ENCODE measurements around the gene GKAP1. TPM values are rescaled to one million over a fixed set of nuclear protein-coding genes. Genes with fewer than 3 reads are reported as not detected.

The GKAP1 gene
- polyA plus RNA-seq, 1 donor (not counting 4 experiments of a cell fraction or from before 2014, with no cell fraction given) = 0.62 TPM

DNA sequence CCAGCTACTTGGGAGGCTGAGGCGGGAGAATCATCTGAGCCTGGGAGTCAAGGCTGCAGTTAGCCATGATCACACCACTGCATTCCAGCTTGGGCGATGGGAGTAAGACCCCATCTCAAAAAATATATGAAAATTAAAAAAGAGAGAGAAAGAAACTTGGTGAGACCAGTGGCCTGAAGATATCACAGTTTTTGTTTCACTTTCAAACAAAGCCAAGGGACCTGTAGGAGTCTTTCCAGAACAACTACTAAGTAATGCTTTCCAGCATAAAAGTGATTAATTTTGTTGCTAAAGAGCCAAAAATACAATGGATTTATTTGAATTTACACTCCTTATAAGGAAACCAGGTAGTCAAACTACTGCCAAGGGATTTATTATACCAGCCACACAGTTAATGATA, 23.5 kb downstream of the GKAP1 start:
- Histone ChIP-seq H3K4me2 (ENCODE audit: control insufficient read depth, extremely low read depth, insufficient read depth, low read depth, low read length) (no peak overlapping the region), H3K9me1 (ENCODE audit: control insufficient read depth, extremely low read depth, insufficient read depth, low read length) (no peaks in the 10 kb centered on the region), H3K4me1 (ENCODE audit: control insufficient read depth, extremely low read depth, insufficient read depth, low read length) (no peaks in the 10 kb centered on the region), H3K9me3 (ENCODE audit: control insufficient read depth, low read depth, low read length) (no peaks in the 10 kb centered on the region), H3K27me3 (ENCODE audit: control insufficient read depth, extremely low read depth, insufficient read depth, low read length) (no peaks in the 10 kb centered on the region), H3K79me2 (ENCODE audit: control insufficient read depth, insufficient read depth, low read length) (no peaks in the 10 kb centered on the region), H3K4me3 (ENCODE audit: control insufficient read depth in 2 of 3, extremely low read depth in 1 of 3, insufficient read depth in 2 of 3, low read depth in 1 of 3, low read length in 3 of 3) (no peak overlapping the region), H2AFZ (ENCODE audit: control insufficient read depth, low read length) (no peak overlapping the region), H3K9ac (ENCODE audit: control insufficient read depth, extremely low read depth, insufficient read depth, low read length) (no peak overlapping the region), H3K27ac (ENCODE audit: control insufficient read depth, insufficient read depth, low read length) (no peak overlapping the region), H3K36me3 (ENCODE audit: control insufficient read depth in 2 of 2, extremely low read depth in 1 of 2, insufficient read depth in 2 of 2, low read length in 2 of 2) (no peaks in the 10 kb centered on the region), H4K20me1 (ENCODE audit: control insufficient read depth, extremely low read depth, insufficient read depth, low read length) (no peaks in the 10 kb centered on the region)
- dilution Hi-C loops (cut with MboI; ENCODE audit: extremely low pct_ligation_motif_present, low sequenced_read_pairs) = no loop called here
- TF ChIP-seq, protein P1, sequence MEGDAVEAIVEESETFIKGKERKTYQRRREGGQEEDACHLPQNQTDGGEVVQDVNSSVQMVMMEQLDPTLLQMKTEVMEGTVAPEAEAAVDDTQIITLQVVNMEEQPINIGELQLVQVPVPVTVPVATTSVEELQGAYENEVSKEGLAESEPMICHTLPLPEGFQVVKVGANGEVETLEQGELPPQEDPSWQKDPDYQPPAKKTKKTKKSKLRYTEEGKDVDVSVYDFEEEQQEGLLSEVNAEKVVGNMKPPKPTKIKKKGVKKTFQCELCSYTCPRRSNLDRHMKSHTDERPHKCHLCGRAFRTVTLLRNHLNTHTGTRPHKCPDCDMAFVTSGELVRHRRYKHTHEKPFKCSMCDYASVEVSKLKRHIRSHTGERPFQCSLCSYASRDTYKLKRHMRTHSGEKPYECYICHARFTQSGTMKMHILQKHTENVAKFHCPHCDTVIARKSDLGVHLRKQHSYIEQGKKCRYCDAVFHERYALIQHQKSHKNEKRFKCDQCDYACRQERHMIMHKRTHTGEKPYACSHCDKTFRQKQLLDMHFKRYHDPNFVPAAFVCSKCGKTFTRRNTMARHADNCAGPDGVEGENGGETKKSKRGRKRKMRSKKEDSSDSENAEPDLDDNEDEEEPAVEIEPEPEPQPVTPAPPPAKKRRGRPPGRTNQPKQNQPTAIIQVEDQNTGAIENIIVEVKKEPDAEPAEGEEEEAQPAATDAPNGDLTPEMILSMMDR (optimal IDR thresholded peaks at IDR 0.05 in 1 of 3, IDR thresholded peaks at IDR 0.05 in 1 of 3, conservative IDR thresholded peaks at IDR 0.05 in 1 of 3; ENCODE audit: extremely low read depth in 1 of 3, insufficient read depth in 2 of 3, low read length in 3 of 3) = no peak
- TF ChIP-seq EZH2 (IDR thresholded peaks at IDR 0.05; ENCODE audit: low read length) = no peak
- DNase-seq (ENCODE audit: low read depth, low spot score) (no peak), FAIRE-seq (no peak)

DNA sequence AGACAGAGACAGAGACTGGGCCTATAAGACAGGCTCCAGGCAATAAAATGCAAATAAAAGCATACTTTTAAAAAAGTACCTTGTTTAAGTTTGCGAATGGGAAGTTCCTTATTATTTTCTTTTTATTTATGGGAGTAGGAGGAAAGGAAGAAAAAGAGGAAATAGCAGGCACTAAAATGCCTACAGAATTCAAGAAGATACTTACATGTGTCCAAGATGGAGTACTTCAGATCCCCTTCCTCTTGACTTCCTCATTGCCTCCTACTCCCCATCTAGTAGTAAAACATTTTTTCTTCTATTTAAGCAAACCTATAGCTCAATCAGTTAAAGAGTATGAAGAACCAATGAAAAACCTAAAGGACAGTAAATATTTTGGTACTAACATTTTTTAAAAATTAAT, 24.8 kb downstream of the GKAP1 start:
- dilution Hi-C loops (cut with MboI; ENCODE audit: extremely low pct_ligation_motif_present, low sequenced_read_pairs) = no loop called here
- H3K36me3 ChIP-seq (ENCODE audit: control insufficient read depth in 2 of 2, extremely low read depth in 1 of 2, insufficient read depth in 2 of 2, low read length in 2 of 2) = no peaks in the 10 kb centered on the region
- TF ChIP-seq EZH2 (IDR thresholded peaks at IDR 0.05; ENCODE audit: low read length) = no peak
- TF ChIP-seq, protein P1 (optimal IDR thresholded peaks at IDR 0.05 in 1 of 3, IDR thresholded peaks at IDR 0.05 in 1 of 3, conservative IDR thresholded peaks at IDR 0.05 in 1 of 3; ENCODE audit: extremely low read depth in 1 of 3, insufficient read depth in 2 of 3, low read length in 3 of 3) = no peak

More for the DNA sequence above, 24.8 kb downstream of the GKAP1 start:
- Histone ChIP-seq H3K4me2 (ENCODE audit: control insufficient read depth, extremely low read depth, insufficient read depth, low read depth, low read length) (no peak overlapping the region), H3K9me3 (ENCODE audit: control insufficient read depth, low read depth, low read length) (no peaks in the 10 kb centered on the region), H3K9ac (ENCODE audit: control insufficient read depth, extremely low read depth, insufficient read depth, low read length) (no peak overlapping the region), H4K20me1 (ENCODE audit: control insufficient read depth, extremely low read depth, insufficient read depth, low read length) (no peaks in the 10 kb centered on the region), H3K27me3 (ENCODE audit: control insufficient read depth, extremely low read depth, insufficient read depth, low read length) (no peaks in the 10 kb centered on the region), H2AFZ (ENCODE audit: control insufficient read depth, low read length) (no peak overlapping the region), H3K27ac (ENCODE audit: control insufficient read depth, insufficient read depth, low read length) (no peak overlapping the region), H3K9me1 (ENCODE audit: control insufficient read depth, extremely low read depth, insufficient read depth, low read length) (no peaks in the 10 kb centered on the region), H3K79me2 (ENCODE audit: control insufficient read depth, insufficient read depth, low read length) (no peaks in the 10 kb centered on the region), H3K4me1 (ENCODE audit: control insufficient read depth, extremely low read depth, insufficient read depth, low read length) (no peaks in the 10 kb centered on the region), H3K4me3 (ENCODE audit: control insufficient read depth in 2 of 3, extremely low read depth in 1 of 3, insufficient read depth in 2 of 3, low read depth in 1 of 3, low read length in 3 of 3) (no peak overlapping the region)
- FAIRE-seq (no peak), DNase-seq (ENCODE audit: low read depth, low spot score) (no peak)
